CD4-positive, alpha-beta memory T cell (primary cell): Measurements from ENCODE around the gene REG1A. TPM values are rescaled to one million over a fixed set of nuclear protein-coding genes. Genes with fewer than 3 reads are reported as not detected.

Source experiments
- CTCF ChIA-PET: fragments of 350-600 bp; sonication (Branson Sonifier 250); formaldehyde crosslinking; loops from one replicate; lab custom pipeline; 2021; ENCODE audit warnings: inconsistent platforms; ENCODE audit not compliant: partially characterized antibody; lab: Charles Lee
- POLR2A ChIA-PET: fragments of 350-600 bp; sonication (Branson Sonifier 250); formaldehyde crosslinking; loops from one replicate; lab custom pipeline; 2021; ENCODE audit not compliant: partially characterized antibody; lab: Charles Lee
- DNase-seq, 5 donors: peaks; one replicate each; pipeline versions ENCODE4 v3.0.0 to v3.0.0-alpha.2; 2020 to 2022; ENCODE audit warnings: mixed read lengths in 1 of 5
- H3K27ac ChIP-seq: one replicate; pipeline ENCODE4 v1.7.0; 2013; ENCODE audit warnings: low read depth, low read length
- H3K27me3 ChIP-seq: 2 replicates; pipeline ENCODE4 v1.7.0; 2013; ENCODE audit warnings: mild to moderate bottlenecking, low read length, moderate library complexity; ENCODE audit not compliant: insufficient read depth
- H3K36me3 ChIP-seq: 2 replicates; pipeline ENCODE4 v1.7.0; 2013; ENCODE audit warnings: mild to moderate bottlenecking, low read length, moderate library complexity; ENCODE audit not compliant: insufficient read depth
- H3K4me1 ChIP-seq: 2 replicates; pipeline ENCODE4 v1.7.0; 2013; ENCODE audit warnings: mild to moderate bottlenecking, low read length, moderate library complexity; ENCODE audit not compliant: insufficient read depth
- H3K4me3 ChIP-seq, 2 donors: one replicate each; pipeline ENCODE4 v1.7.0; 2013; ENCODE audit warnings: low read length in 2 of 2, mild to moderate bottlenecking in 1 of 2
- H3K9me3 ChIP-seq, 2 donors: one replicate each; pipeline ENCODE4 v1.7.0; 2013; ENCODE audit warnings: low read length in 2 of 2, control low read depth in 1 of 2; ENCODE audit not compliant: control insufficient read depth in 1 of 2
- H3K27ac Mint-ChIP-seq, 7 donors: one replicate each; pipeline ENCODE4 v1.8.0; 2020 to 2021; ENCODE audit warnings: mixed read lengths in 7 of 7, mild to moderate bottlenecking in 6 of 7, inconsistent platforms in 3 of 7, moderate library complexity in 3 of 7
- H3K27me3 Mint-ChIP-seq, 2 donors: one replicate each; pipeline ENCODE4 v1.8.0; 2020 to 2021; ENCODE audit warnings: mixed read lengths in 2 of 2
- H3K36me3 Mint-ChIP-seq, 2 donors: one replicate each; pipeline ENCODE4 v1.8.0; 2020 to 2021; ENCODE audit warnings: mixed read lengths in 2 of 2, inconsistent platforms in 1 of 2, mild to moderate bottlenecking in 1 of 2
- H3K4me1 Mint-ChIP-seq, 4 donors: one replicate each; pipeline ENCODE4 v1.8.0; 2020 to 2021; ENCODE audit warnings: mixed read lengths in 4 of 4, mild to moderate bottlenecking in 1 of 4
- H3K4me3 Mint-ChIP-seq, 8 donors: one replicate each; pipeline ENCODE4 v1.8.0; 2020 to 2021; ENCODE audit warnings: mixed read lengths in 8 of 8, mild to moderate bottlenecking in 7 of 8, moderate library complexity in 6 of 8, inconsistent platforms in 3 of 8
- H3K9me3 Mint-ChIP-seq, 8 donors: one replicate each; pipeline ENCODE4 v1.8.0; 2020 to 2021; ENCODE audit warnings: mixed read lengths in 8 of 8, mild to moderate bottlenecking in 5 of 8, inconsistent platforms in 3 of 8, moderate library complexity in 1 of 8
- intact Hi-C: fragments of 100-400 bp; cut with micrococcal nuclease; formaldehyde crosslinking; loops from one replicate; pipeline ENCODE4 v1.15.1; 2023
- polyA plus RNA-seq, 2 donors: library from polyadenylated mRNA; unstranded; fragments of 300-500 nt; fragmentation: Illumina TruSeq; gene quantifications; one replicate each; pipeline ENCODE4 v1.2.3, GENCODE V29; 2021
- total RNA-seq, 2 experiments: library from RNA; stranded (reverse); gene quantifications; one replicate each; pipeline ENCODE4 v1.2.3, GENCODE V29; 2021

The REG1A gene
- total and polyA plus RNA-seq, 4 experiments from 2014 or later = not detected

GRCh38 chr2:79128406-79128805 is 8.1 kb downstream of the REG1A start:
- CTCF ChIA-PET = no interaction called here
- no peak for DNase-seq
- Mint-ChIP-seq H3K27me3 (no peaks in the 10 kb centered on the region), H3K27ac (no peak overlapping the region), H3K4me3 (no peak overlapping the region), H3K4me1 (no peaks in the 10 kb centered on the region), H3K36me3 (no peaks in the 10 kb centered on the region), H3K9me3 (peaks cover 0 to 13% (median 2%) of the 10 kb centered on the region in 8 donors)
- no peaks in the 10 kb centered on the region for H3K9me3 ChIP-seq
- no peak overlapping the region for H3K4me3 ChIP-seq
- H3K4me1 ChIP-seq = no peaks in the 10 kb centered on the region
- POLR2A ChIA-PET = no interaction called here
- no peaks in the 10 kb centered on the region for H3K27me3 ChIP-seq
- intact Hi-C loops = no loop called here
- no peak overlapping the region for H3K27ac ChIP-seq
- no peaks in the 10 kb centered on the region for H3K36me3 ChIP-seq

GRCh38 chr2:79129260-79129659 is 9.0 kb downstream of the REG1A start:
- Mint-ChIP-seq H3K4me3 (no peak overlapping the region), H3K27me3 (no peaks in the 10 kb centered on the region), H3K9me3 (peaks cover 0 to 13% (median 3%) of the 10 kb centered on the region in 8 donors), H3K27ac (peak overlapping the region in 1 of 7 donors; percentile 27), H3K36me3 (no peaks in the 10 kb centered on the region), H3K4me1 (no peaks in the 10 kb centered on the region)
- ChIA-PET CTCF (no interaction called here), POLR2A (no interaction called here)
- no peak overlapping the region for H3K27ac ChIP-seq
- no peaks in the 10 kb centered on the region for H3K4me1 ChIP-seq
- no peaks in the 10 kb centered on the region for H3K9me3 ChIP-seq
- no peaks in the 10 kb centered on the region for H3K36me3 ChIP-seq
- H3K27me3 ChIP-seq = no peaks in the 10 kb centered on the region
- no peak overlapping the region for H3K4me3 ChIP-seq
- no peak for DNase-seq
- intact Hi-C loops = no loop called here

GRCh38 chr2:79129804-79130203 is 9.5 kb downstream of the REG1A start:
- no peak for DNase-seq
- Histone ChIP-seq H3K4me1 (no peaks in the 10 kb centered on the region), H3K27ac (no peak overlapping the region), H3K27me3 (no peaks in the 10 kb centered on the region), H3K36me3 (no peaks in the 10 kb centered on the region), H3K4me3 (no peak overlapping the region), H3K9me3 (no peaks in the 10 kb centered on the region)
- Mint-ChIP-seq H3K27me3 (no peaks in the 10 kb centered on the region), H3K4me1 (no peaks in the 10 kb centered on the region), H3K4me3 (no peak overlapping the region), H3K36me3 (no peaks in the 10 kb centered on the region), H3K9me3 (peaks cover 0 to 13% (median 3%) of the 10 kb centered on the region in 8 donors), H3K27ac (no peak overlapping the region)
- intact Hi-C loops = no loop called here
- ChIA-PET CTCF (no interaction called here), POLR2A (no interaction called here)

GRCh38 chr2:79131687-79132086 is 11.4 kb downstream of the REG1A start:
- Mint-ChIP-seq H3K9me3 (peaks cover 2 to 15% (median 12%) of the 10 kb centered on the region in 8 donors), H3K27me3 (no peaks in the 10 kb centered on the region), H3K4me1 (no peaks in the 10 kb centered on the region), H3K36me3 (no peaks in the 10 kb centered on the region), H3K4me3 (no peak overlapping the region), H3K27ac (no peak overlapping the region)
- POLR2A ChIA-PET = no interaction called here
- H3K27ac ChIP-seq = no peak overlapping the region
- no peaks in the 10 kb centered on the region for H3K36me3 ChIP-seq
- no peaks in the 10 kb centered on the region for H3K27me3 ChIP-seq
- no peak for DNase-seq
- no peak overlapping the region for H3K4me3 ChIP-seq
- H3K9me3 ChIP-seq = no peaks in the 10 kb centered on the region
- CTCF ChIA-PET = no interaction called here
- intact Hi-C loops = no loop called here
- no peaks in the 10 kb centered on the region for H3K4me1 ChIP-seq

GRCh38 chr2:79138385-79138784 is 18.1 kb downstream of the REG1A start:
- intact Hi-C loops = no loop called here
- H3K9me3 ChIP-seq = no peaks in the 10 kb centered on the region
- Mint-ChIP-seq H3K27ac (no peak overlapping the region), H3K36me3 (no peaks in the 10 kb centered on the region), H3K27me3 (no peaks in the 10 kb centered on the region), H3K4me3 (no peak overlapping the region), H3K4me1 (no peaks in the 10 kb centered on the region), H3K9me3 (peaks cover 7 to 23% (median 16%) of the 10 kb centered on the region in 8 donors)
- ChIA-PET CTCF (no interaction called here), POLR2A (no interaction called here)
- H3K36me3 ChIP-seq = no peaks in the 10 kb centered on the region
- H3K4me3 ChIP-seq = no peak overlapping the region
- no peak for DNase-seq
- no peaks in the 10 kb centered on the region for H3K4me1 ChIP-seq
- no peak overlapping the region for H3K27ac ChIP-seq
- H3K27me3 ChIP-seq = no peaks in the 10 kb centered on the region

- H3K27ac ChIP-seq = no peak overlapping the region
- no peak overlapping the region for H3K27ac Mint-ChIP-seq
- intact Hi-C loops = no loop called here
- no peaks in the 10 kb centered on the region for H3K9me3 ChIP-seq
- H3K4me1 ChIP-seq = no peaks in the 10 kb centered on the region
- H3K9me3 Mint-ChIP-seq = peaks cover 9 to 29% (median 15%) of the 10 kb centered on the region in 8 donors
- no peak overlapping the region for H3K4me3 Mint-ChIP-seq
- H3K4me1 Mint-ChIP-seq = no peaks in the 10 kb centered on the region
- ChIA-PET CTCF (no interaction called here), POLR2A (no interaction called here)
- H3K27me3 ChIP-seq = no peaks in the 10 kb centered on the region
- no peaks in the 10 kb centered on the region for H3K36me3 ChIP-seq
- no peak for DNase-seq
- H3K36me3 Mint-ChIP-seq = no peaks in the 10 kb centered on the region
- H3K4me3 ChIP-seq = no peak overlapping the region
- no peaks in the 10 kb centered on the region for H3K27me3 Mint-ChIP-seq
Measured at GRCh38 chr2:79139423-79139822, 19.1 kb downstream of the REG1A start.

- no peaks in the 10 kb centered on the region for H3K4me1 Mint-ChIP-seq
- H3K36me3 Mint-ChIP-seq = no peaks in the 10 kb centered on the region
- H3K27ac Mint-ChIP-seq = no peak overlapping the region
- H3K4me3 Mint-ChIP-seq = no peak overlapping the region
- Histone ChIP-seq H3K27ac (no peak overlapping the region), H3K27me3 (no peaks in the 10 kb centered on the region), H3K4me1 (no peaks in the 10 kb centered on the region), H3K4me3 (no peak overlapping the region), H3K9me3 (peaks cover 0 to 7% of the 10 kb centered on the region in 2 donors), H3K36me3 (no peaks in the 10 kb centered on the region)
- ChIA-PET CTCF (no interaction called here), POLR2A (interaction anchor here (0.6 kb wide), 1 partner anchor 1489 kb away, joined by 3 read pairs; no protein-coding TSS in a partner anchor)
- H3K27me3 Mint-ChIP-seq = no peaks in the 10 kb centered on the region
- H3K9me3 Mint-ChIP-seq = peaks cover 2 to 22% (median 14%) of the 10 kb centered on the region in 8 donors
- no peak for DNase-seq
- intact Hi-C loops = no loop called here
Measured at GRCh38 chr2:79155826-79156476, 35.7 kb downstream of the REG1A start.
